ENCODE data around the gene TCP11L2. TPM values are rescaled to one million over a fixed set of nuclear protein-coding genes. Genes with fewer than 3 reads are reported as not detected.

The TCP11L2 gene
- total and polyA plus RNA-seq, 12 donors, result 4.9 to 168 (median 119) TPM

GRCh38 chr12:106386813-106387535, 84.4 kb downstream of the TCP11L2 start:
- ATAC-seq, result no peak
- peaks cover 0 to 10% (median 0%) of the 10 kb centered on the region in 11 donors for H3K9me3 ChIP-seq
- intact Hi-C loops (cut with DNase I), result loop anchor here (1.0 to 10.0 kb wide), 14 partner anchors 450 to 720 kb away; no protein-coding TSS in a partner anchor
- 86 to 89% methylated on average over 5 of the region's 5 CpGs for WGBS, 2 donors
- H3K27ac ChIP-seq, result no peak overlapping the region
- H3K4me3 ChIP-seq, result no peak overlapping the region
- peaks cover 0 to 45% (median 6%) of the 10 kb centered on the region in 9 donors for H3K36me3 ChIP-seq
- TF ChIP-seq CTCF (IDR thresholded peaks at IDR 0.05), result no peak
- DNase-seq, result no peak
- no peaks in the 10 kb centered on the region for H3K4me1 ChIP-seq
- no peaks in the 10 kb centered on the region for H3K27me3 ChIP-seq

- ATAC-seq, result no peak
- no peaks in the 10 kb centered on the region for H3K27me3 ChIP-seq
- peaks cover 0 to 45% (median 9%) of the 10 kb centered on the region in 9 donors for H3K36me3 ChIP-seq
- 82 to 96% methylated on average over 1 of the region's 1 CpG for WGBS, 2 donors
- no peak overlapping the region for H3K27ac ChIP-seq
- TF ChIP-seq CTCF (IDR thresholded peaks at IDR 0.05), result no peak
- H3K9me3 ChIP-seq, result peaks cover 0 to under 1% (median 0%) of the 10 kb centered on the region in 11 donors
- no peak overlapping the region for H3K4me3 ChIP-seq
- DNase-seq, result no peak
- intact Hi-C loops (cut with DNase I), result loop anchor here (2.0 to 10.0 kb wide), 13 partner anchors 449 to 719 kb away; no protein-coding TSS in a partner anchor
- no peaks in the 10 kb centered on the region for H3K4me1 ChIP-seq
Measured at GRCh38 chr12:106387848-106388377, 85.4 kb downstream of the TCP11L2 start.

- Histone ChIP-seq H3K27me3 (no peaks in the 10 kb centered on the region), H3K4me1 (no peaks in the 10 kb centered on the region), H3K4me3 (no peak overlapping the region), H3K36me3 (peaks cover 0 to 42% (median 14%) of the 10 kb centered on the region in 9 donors), H3K9me3 (no peaks in the 10 kb centered on the region), H3K27ac (no peak overlapping the region)
- 66 to 70% methylated on average over 4 of the region's 4 CpGs for WGBS, 2 donors
- TF ChIP-seq CTCF (IDR thresholded peaks at IDR 0.05), result no peak
- intact Hi-C loops (cut with DNase I), result loop anchor here in 9 of 10 donors (2.0 to 10.0 kb wide), 10 partner anchors 448 to 718 kb away; no protein-coding TSS in a partner anchor
- ATAC-seq (no peak), DNase-seq (no peak)
Measured at GRCh38 chr12:106389151-106389550, 86.6 kb downstream of the TCP11L2 start.

- no peaks in the 10 kb centered on the region for H3K27me3 ChIP-seq
- H3K36me3 ChIP-seq, result peaks cover 0 to 65% (median 19%) of the 10 kb centered on the region in 9 donors
- DNase-seq (no peak), ATAC-seq (no peak)
- TF ChIP-seq CTCF (IDR thresholded peaks at IDR 0.05), result no peak
- H3K9me3 ChIP-seq, result no peaks in the 10 kb centered on the region
- intact Hi-C loops (cut with DNase I), result loop anchor here in 1 of 10 donors (5.0 kb wide), 1 partner anchor 450 kb away; no protein-coding TSS in a partner anchor
- no peaks in the 10 kb centered on the region for H3K4me1 ChIP-seq
- H3K4me3 ChIP-seq, result no peak overlapping the region
- WGBS, 2 donors, result 33 to 54% methylated on average over 1 of the region's 1 CpG
- no peak overlapping the region for H3K27ac ChIP-seq
Measured at GRCh38 chr12:106392759-106393158, 90.2 kb downstream of the TCP11L2 start.

Other genes starting within 250 kb of the TCP11L2 start
- gene NUAK1, start 163.8 kb upstream of the TCP11L2 start, total RNA-seq, result 10 to 100 TPM; 37.0 to 59.0 (median 47.6) TPM
- 10 to 100 TPM in 1 of 2 donors, 1 to 10 TPM in 1; 9.8 to 10.8 TPM for gene NUAK1, start 163.8 kb upstream of the TCP11L2 start, polyA plus RNA-seq
- gene CKAP4, start 54.7 kb upstream of the TCP11L2 start, total RNA-seq, result 10 to 100 TPM; 38.5 to 63.2 (median 47.9) TPM
- 10 to 100 TPM; 12.9 to 40.1 TPM for gene CKAP4, start 54.7 kb upstream of the TCP11L2 start, polyA plus RNA-seq
- 10 to 100 TPM in 4 of 10 donors, 1 to 10 TPM in 6; 7.4 to 12.0 (median 9.6) TPM for gene POLR3B, start 55.0 kb downstream of the TCP11L2 start, total RNA-seq
- 1 to 10 TPM; 2.0 to 5.0 TPM for gene POLR3B, start 55.0 kb downstream of the TCP11L2 start, polyA plus RNA-seq

Data from heart right ventricle (tissue), 16 donors.